ENCODE results near the gene CDKN1A. TPM values are rescaled to one million over a fixed set of nuclear protein-coding genes. Genes with fewer than 3 reads are reported as not detected.
"Not testable (repeated sequence)": the region's sequence is repeated elsewhere in the genome, so short reads cannot be mapped to it uniquely, and the experiment has no call there.

The CDKN1A gene
- total RNA-seq, 1 experiment from 2014 or later: 170 TPM

DNA sequence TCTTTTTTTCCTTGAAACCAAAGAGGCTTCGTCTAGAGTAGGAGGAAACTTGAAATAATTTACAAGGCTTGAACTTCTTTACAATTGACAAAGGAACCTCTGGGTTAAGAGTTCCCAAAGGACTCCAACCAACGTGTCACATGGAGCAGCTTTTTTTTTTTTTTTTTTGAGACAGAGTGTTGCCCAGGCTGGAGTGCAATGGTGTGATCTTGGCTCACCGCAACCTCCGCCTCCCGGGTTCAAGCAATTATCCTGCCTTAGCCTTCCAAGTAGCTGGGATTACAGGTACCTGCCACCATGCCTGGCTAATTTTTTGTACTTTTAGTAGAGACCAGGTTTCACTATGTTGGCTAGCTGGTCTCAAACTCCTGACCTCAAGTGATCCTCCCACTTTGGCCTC is 24.0 kb upstream of the CDKN1A start:
- not testable (repeated sequence) for DNase-seq (ENCODE audit: extremely low read depth, low read depth)

DNA sequence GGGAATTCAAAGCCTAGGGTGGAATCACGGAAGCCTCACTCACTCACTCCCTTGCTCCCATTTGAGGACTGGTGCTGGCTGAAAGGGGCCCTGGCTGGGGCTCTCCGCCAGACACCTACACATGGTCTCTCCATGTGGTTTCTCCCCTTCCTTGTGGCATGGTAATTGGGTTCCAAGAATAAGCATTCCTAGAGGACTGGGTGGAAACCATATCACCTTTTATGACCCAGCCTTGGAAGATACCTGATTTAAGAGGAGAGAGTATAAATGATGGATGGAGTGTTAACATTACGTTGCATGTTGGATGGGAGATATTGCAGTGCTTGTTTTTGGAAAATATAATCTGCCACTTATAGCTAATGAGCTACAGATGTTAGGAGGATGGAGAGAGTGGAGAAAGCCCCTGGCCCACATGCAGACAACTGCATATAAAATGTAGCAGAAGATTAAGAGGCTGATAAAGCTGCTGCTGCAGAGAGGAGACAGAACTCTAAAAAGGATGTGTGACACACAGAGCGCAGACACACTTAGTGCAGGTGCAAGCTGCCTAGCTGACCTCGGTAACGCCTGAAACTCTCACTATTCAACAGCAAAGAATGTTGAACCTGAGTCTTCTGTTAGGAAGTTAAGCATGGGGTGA is 23.3 kb upstream of the CDKN1A start:
- DNase-seq (ENCODE audit: extremely low read depth, low read depth): no peak

DNA sequence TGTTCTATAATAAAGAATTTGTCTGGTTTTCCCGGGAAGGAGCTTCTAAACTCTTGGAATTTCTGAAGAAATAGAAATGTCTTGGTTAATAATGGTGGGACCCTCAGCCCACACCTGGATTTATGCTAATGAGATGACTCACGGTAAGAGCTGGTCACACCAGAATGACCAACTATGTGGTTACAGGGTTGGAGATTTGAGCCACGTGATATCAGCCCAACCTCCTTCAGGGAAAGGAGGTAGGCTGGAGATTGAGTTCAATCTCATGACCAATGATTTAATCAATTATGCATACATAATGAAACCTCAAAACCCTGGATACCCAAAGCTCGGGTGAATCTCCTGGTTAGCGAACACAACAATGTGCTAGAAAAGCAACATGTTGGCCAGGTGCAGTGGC is 22.1 kb upstream of the CDKN1A start:
- no peak for DNase-seq (ENCODE audit: extremely low read depth, low read depth)

DNA sequence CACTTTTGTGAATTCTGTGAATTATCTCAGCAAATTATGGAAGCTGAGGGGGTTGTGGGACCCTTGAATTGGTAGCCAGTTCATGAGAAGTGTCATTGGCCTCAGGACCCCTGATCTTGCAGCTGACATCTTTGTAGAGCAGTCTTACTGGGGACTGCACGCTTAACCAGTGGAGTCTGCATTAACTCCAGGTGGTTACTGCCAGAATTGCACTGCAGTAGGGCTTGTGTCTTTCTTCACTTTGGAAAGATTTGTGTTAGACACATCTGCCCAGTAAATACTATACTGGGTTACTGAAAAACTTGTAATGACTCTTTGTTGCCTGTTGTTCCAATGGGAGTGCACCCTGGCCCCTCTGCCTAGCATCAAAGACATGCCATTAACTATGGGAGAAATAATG is 21.2 kb upstream of the CDKN1A start:
- DNase-seq (ENCODE audit: extremely low read depth, low read depth): no peak

DNA sequence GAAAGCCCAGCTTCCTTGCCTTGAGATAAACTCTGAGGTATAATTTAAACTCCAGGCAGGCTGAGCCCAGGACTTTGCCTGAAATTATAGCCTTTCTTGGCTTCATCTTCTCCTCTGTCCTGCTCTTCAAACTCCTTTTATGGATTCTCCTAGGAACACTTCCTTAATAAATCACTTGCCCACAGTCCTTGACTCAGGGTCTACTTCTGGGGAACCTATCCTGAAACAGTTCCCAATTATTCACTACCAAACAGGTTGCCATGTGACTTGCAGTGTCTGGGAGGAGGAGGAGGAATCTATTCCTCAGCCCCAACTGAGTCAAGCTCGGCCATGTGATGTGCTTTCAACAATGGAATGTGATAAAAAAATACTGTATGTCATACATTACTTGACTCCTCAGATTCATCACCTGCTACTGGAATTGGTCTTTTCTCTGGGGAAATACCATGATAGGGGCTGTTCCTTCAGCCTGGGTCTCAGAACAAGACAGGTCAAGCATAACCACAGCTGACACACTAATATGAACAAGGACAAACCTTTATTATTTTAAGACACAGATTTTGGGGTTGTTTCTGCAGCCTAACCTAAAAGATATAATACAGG is 20.5 kb upstream of the CDKN1A start:
- no peak for DNase-seq (ENCODE audit: extremely low read depth, low read depth)

DNA sequence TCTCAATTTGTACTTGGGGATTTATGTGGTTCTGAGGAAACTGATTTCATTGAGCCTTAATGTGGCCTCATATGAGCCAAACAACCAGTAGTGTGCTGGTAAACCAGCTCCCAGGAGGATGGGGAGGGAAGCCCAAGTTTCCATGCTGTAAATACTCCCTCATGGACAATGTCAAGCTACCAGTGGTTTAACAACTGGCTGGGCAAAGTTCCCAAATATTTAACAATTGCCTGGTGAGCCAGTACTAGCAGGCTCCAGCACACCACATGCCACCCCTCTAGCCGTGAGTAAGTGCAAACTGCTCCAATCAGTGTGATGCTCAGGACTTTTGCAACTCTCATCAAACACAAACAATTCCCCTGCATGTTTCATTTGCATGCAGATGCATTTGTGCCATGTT is 19.2 kb upstream of the CDKN1A start:
- DNase-seq (ENCODE audit: extremely low read depth, low read depth): no peak

DNA sequence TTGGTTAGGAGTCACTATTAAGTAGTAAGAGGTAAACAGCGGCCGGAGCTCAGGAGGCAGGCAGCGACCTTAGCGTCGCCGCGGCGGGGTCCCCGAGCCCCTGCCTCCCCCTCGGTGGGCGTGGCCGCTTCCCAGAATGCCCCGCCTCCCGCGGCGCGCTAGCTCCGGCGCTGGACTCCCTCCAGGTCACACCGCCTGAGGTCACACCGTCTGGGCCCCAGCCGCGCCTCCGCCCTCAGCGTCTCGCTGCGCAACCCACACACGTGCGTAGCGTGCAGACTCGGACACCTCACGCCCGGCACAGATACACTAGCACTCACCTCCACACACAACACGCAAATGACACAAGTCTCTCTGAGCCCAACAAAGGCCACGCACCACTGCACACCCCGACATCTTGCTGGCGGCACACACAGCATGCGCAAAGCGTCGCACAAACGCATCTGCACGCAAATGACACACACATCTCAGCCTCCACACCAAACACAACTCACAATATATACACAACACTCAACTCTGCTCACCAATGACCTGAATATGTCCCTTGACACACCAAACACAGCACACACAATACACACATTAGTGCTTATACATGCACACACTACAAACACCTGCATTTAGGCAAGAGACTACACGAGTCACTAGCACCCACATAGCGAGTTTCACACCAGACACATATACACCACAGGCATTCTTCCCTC is 17.6 kb upstream of the CDKN1A start:
- no peak for DNase-seq (ENCODE audit: extremely low read depth, low read depth)

DNA sequence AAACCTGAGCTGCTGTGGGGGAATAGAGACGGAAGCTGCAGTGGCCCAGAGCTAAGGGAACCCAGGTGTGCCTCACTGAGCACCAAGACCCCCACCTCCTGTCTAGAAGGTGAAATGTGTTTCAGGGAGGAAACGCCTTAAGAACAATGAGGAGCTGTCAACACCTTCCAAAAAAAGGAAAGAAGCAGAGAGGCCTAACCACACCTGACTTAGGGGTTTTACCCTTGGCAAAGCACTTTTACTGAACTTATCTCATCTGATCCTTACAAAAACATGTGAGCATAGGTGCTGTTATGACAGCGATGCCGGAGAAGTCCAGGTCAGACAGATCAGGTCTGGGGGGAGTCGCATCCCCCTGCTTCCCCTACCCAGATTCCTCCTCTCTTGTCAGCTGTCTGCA is 16.1 kb upstream of the CDKN1A start:
- no peak for DNase-seq (ENCODE audit: extremely low read depth, low read depth)

DNA sequence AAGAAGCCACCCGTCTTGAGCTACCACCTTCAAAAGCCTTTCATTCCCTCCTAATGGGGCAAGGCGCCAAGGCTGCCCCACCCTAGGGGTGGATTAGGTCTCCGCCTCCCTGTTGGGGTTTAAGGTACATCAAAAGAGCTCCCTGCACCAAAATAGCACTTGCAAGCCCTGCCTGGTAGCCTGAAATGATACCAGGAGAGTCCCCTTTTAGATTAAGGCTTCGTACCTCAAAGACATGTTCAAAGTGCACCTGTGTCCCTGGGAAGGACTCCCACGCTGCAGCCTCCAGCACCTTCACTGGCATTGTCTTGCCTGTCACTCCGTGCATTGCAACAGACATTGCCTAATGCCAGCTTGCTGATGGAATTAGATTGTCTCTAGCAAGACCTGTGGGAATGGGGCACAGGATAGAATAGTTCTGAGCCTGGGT is 15.7 kb upstream of the CDKN1A start:
- no peak for DNase-seq (ENCODE audit: extremely low read depth, low read depth)

DNA sequence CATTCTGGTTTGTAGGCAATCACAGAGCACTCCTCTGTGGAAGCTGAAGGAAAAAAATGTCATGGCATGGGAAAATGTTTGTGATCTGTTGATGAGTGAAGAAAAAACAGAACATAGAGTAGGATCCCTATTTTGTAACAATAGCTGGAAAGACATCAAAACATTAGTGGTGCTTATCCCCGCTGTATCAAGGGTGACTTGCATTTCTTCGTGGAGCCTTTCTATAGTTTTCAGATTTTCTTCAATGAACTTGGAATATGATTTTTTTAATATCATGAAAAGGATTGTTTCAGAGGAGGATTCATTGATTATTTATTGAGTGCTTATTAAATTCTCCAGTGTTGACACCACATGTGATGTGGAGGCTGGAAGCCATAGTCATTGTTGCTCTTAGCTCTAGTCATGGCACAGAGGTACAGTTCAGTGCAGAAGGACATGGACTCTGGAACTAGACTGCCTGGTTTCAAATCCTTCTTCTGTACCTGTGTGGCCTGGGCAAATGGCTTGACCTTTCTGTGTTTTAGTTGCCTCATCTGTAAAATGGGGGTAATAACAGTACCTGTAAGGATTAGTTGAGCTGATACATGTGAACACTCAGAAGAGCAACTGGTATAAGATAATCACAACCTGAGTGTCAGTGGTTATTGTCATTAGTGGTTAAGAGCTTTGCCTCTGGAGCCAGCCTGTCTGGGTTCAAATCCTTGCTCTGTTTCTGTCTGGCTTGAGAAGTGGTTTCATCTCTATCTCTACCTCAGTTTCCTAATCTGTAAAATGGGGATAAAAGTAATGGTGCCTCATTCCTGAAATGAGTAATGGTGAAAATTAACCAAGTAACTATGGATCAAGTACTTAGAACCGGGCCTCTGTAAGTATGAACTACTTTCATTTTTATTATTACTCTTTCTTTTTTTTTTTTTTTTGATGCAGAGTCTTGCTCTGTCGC is 14.7 kb upstream of the CDKN1A start:
- DNase-seq (ENCODE audit: extremely low read depth, low read depth): no peak

DNA sequence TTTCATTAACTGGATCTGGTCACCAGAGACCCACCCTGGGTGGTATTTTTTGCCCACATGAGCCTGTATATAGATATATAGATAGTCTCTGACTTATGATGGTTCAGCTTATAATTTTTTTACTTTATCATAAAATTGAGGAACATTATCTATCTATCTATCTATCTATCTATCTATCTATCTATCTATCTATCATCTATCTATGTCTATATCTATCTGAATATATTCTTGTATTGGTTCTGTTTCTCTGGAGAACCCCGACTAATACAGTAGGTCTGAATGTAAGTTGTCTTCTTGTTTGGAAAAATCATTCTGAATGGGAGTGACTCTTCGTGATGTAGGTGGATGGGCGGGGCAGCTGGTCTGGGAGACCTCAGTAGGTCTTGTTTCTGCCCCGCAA is 13.3 kb upstream of the CDKN1A start:
- no peak for DNase-seq (ENCODE audit: extremely low read depth, low read depth)

DNA sequence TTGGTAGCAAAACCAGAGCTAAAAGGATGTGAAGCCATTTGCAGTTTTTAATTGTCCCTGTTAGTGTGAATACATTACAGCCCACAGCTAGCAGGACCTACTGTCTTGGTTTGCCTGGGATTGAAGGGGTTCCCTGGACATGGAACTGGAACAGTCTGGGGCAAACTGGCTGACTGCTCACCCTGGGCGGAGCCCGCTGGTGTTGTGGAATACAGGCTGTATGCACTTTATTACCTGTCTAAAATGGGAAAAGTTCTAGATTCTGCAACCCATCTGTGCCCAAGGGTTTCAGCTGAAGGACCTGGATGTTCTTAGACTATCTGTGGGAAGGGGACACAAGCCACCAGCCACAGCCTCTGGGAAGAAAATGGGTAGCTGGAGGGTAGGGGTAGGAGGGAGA is 12.2 kb upstream of the CDKN1A start:
- no peak for DNase-seq (ENCODE audit: extremely low read depth, low read depth)

DNA sequence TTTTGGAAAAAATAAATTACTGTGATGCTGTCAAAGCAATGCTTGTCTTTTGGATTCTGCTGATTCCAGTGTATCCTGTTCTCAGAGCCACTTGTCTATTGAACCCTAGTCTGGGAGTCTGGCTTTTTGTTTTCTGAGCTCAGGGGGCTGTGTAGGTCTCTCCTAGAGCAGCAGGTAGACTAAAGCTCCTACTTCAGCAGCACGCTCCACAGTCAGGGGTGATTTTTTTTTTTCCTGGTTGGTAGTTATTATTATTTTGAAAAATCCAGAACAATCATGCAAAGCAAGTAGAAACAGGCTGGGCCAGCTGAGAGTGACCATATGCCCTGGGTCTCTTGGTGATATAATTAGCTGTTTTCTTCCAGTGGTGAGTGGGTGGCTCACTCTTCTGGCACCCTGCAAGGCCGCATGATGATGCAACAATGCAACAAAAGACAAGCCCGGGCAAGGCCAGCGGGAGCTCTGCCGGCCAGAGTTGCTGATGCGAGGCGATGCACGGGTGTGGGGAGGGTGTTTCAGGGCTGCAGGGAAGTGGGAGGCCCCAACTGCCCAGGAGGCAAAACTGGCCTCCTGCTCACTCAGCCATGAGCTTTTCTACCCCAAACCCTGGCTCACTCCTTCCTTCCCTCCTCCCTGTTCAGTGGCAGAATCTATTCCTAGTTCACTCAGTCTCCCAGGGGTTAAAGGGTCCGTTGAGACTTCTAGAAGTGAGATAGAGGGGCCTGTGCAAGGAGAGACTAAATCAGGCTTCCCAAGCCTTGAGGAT is 11.5 kb upstream of the CDKN1A start:
- peak; percentile 83 for DNase-seq (ENCODE audit: extremely low read depth, low read depth)

DNA sequence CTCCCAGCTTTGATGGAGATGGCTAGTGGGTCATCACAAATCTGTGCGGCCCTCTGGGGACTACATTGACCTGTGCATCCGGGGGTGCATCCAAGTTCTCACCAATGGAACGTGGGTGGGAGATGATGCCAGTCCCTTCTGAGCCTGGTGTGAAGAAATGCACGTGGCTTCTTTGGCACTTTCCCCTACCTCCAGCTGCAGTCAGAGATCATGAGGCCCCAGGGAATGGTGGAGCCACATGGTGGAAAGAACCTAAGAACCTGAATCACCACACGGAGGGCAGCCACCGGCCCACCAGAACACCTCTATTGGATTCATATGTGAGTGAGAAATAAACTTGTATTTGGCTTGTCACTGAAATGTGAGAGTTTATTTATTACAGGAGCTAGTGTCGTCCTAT is 9.9 kb upstream of the CDKN1A start:
- DNase-seq (ENCODE audit: extremely low read depth, low read depth): no peak

DNA sequence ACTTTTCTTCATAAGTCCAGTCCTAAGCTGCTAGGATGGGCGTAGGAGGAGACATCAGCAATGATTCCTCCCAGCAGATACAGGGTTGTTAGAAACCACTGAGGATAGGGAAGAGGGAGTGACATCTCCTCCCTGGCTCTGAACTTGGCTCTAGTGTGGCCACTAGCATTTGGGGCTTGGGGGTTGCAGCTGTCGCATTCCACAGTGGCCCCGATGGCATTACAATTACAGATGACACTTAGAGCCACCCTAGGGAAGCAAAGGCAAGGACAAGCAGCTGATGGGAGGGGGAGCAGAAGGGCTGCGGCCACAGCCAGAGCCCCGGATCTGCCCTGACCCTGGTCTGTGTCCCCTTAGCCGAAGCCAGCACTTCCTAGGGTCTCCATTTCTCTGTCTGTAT is 9.5 kb upstream of the CDKN1A start:
- no peak for DNase-seq (ENCODE audit: extremely low read depth, low read depth)

DNA sequence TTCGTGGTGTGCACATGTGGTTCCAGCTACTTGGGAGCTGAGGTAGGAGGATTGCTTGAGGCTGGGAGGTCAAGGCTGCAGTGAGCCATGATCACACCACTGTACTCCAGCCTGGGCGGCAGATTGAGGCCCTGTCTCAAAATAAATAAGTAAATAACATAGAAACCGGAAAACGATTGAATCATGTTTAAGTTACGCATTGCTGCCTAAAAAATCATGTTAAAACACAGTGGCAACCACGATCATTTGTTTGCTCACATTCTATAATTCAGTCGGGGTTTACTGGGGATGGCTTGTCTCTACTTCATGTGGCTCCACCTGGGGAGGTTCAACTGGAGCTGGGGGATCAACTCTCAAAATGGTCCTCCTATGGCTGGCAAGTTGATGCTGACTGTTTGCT is 8.2 kb upstream of the CDKN1A start:
- DNase-seq (ENCODE audit: extremely low read depth, low read depth): no peak

DNA sequence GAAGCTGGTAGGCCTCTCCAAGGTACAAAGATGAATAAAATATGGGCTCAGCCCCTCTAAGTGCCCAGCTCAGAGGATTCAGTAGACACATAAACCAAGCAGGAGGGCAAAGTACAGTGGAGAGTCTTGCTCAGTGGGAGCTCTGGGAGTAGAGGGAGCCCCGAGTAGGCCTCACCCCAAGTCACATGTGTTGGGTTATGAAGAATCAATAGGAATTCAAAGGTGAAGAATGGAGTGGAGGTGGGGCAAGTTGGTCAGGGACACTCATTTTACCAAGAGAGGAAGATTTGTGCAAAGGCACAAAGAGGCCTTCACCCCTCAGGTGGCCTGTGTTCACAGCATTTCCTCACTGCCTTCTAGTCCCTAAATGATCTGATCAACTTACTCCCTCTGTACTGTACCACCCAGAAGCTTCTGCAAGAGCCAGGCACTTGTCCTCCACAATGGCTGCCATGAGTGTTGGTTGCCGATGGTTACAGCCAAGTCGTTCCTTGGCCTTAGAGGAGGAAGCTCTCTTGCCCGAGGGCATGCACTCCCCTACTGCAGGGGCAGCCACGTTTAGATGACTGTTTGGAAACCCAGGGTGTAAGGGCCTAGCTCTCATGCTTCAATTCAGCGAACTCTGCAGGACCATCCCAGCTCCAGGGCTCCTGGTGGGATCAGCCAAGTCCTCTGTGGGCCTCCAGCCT is 6.7 kb upstream of the CDKN1A start:
- DNase-seq (ENCODE audit: extremely low read depth, low read depth): no peak

DNA sequence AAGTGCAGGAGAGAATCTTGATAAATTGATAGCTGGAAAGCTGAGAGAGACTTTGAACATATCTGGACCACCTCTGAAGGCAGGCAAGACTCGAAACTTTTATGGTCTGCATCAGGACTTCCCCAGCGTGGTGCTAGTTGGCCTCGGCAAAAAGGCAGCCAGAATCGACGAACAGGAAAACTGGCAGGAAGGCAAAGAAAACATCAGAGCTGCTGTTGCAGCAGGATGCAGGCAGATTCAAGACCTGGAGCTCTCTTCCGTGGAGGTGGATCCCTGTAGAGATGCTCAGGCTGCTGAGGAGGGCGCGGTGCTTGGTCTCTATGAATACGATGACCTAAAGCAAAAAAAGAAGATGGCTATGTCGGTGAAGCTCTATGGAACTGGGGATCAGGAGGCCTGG is 4.6 kb upstream of the CDKN1A start:
- no peak for DNase-seq (ENCODE audit: extremely low read depth, low read depth)

DNA sequence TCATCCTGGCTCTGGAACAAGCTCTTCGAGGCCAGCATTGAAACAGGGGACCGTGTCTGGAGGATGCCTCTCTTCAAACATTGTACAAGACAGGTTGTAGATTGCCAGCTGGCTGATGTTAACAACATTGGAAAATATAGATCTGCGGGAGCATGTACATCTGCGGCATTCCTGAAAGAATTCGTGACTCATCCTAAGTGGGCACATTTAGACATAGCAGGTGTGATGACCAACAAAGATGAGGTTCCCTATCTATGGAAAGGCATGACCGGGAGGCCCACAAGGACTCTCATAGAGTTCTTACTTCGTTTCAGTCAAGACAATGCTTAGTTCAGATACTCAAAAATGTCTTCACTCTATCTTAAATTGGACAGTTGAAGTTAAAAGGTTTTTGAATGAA is 3.6 kb upstream of the CDKN1A start:
- DNase-seq (ENCODE audit: extremely low read depth, low read depth): no peak

Data from NCI-H460 (cell line).